OCI-LY3 (cell line): ENCODE data around the gene LDLRAD4.

Experiments used
- EZH2phosphoT487 ChIP-seq: fragments of 200-600 bp; shearing (Covaris generic); IDR thresholded peaks from 2 replicates; pipeline ENCODE4 v1.6.1; 2018; ENCODE audit warnings: antibody characterized with exemption, mixed run types, low read depth
- TF ChIP-seq, protein P1 (sequence below): fragments of 200-600, 300-600 bp; sonication (generic); IDR thresholded peaks from 2 replicates; pipeline ENCODE4 v1.5.1; 2014; ENCODE audit warnings: antibody characterized with exemption, low read length, low read depth

DNA sequence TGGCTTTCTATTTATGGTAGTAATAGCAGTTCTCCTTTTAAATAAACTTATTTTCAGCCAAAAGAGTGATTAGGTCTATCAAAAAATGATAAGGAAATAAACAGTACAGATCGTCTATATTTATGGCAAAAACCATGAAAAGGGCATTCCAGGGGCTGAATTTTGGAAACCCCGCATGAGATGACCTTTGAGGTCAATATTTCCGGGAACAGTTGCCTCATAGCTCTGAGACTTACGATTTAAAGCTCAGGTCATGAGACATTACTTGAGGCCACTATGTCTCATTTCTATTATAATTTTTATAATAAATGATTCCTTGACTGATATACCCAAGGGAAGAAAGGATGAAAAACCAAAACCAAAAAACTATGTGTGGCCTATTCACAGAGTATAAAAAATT lies 101.1 kb downstream of the LDLRAD4 start:
- TF ChIP-seq, protein P1, sequence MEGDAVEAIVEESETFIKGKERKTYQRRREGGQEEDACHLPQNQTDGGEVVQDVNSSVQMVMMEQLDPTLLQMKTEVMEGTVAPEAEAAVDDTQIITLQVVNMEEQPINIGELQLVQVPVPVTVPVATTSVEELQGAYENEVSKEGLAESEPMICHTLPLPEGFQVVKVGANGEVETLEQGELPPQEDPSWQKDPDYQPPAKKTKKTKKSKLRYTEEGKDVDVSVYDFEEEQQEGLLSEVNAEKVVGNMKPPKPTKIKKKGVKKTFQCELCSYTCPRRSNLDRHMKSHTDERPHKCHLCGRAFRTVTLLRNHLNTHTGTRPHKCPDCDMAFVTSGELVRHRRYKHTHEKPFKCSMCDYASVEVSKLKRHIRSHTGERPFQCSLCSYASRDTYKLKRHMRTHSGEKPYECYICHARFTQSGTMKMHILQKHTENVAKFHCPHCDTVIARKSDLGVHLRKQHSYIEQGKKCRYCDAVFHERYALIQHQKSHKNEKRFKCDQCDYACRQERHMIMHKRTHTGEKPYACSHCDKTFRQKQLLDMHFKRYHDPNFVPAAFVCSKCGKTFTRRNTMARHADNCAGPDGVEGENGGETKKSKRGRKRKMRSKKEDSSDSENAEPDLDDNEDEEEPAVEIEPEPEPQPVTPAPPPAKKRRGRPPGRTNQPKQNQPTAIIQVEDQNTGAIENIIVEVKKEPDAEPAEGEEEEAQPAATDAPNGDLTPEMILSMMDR = no peak
- TF ChIP-seq EZH2phosphoT487 = no peak
